ENCODE measurements around the gene STAT3. TPM values are rescaled to one million over a fixed set of nuclear protein-coding genes. Genes with fewer than 3 reads are reported as not detected.

Gene STAT3
- total and polyA plus RNA-seq, 2 donors from 2014 or later = 55.6 to 327 TPM

DNA sequence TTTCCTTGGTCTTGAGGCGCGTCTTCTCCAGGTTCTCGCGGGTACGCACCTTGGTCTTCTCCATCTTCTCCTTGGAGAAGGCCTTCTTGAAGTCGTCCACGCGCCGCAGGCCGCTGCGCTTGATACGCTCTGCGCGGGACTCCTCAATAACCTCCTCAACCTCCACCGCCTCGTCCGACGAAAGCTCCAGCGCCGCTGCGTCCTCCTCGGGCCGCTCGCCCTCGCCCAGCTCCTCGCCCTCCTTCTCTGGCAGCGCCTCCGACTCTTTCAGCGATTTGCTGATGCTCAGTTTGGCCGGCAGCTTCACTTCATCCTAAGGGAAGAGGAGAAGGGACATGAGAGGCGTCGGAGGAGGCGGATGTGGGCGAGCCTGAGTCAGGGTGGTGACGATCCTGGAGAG is 16.8 kb upstream of the STAT3 start:
- intact Hi-C loops (cut with DNase I) = loop anchor here (5.0 kb wide), 1 partner anchor 88 kb away; no protein-coding TSS in a partner anchor
- no peaks in the 10 kb centered on the region for H3K9me3 ChIP-seq (ENCODE audit: control insufficient read depth in 2 of 3, insufficient read depth in 1 of 3, low read length in 3 of 3)
- no peak overlapping the region for H3K27ac ChIP-seq (ENCODE audit: low read depth in 2 of 2, low read length in 2 of 2)
- no peaks in the 10 kb centered on the region for H3K27me3 ChIP-seq (ENCODE audit: control insufficient read depth, insufficient read depth, low read length)
- H3K36me3 ChIP-seq (ENCODE audit: control insufficient read depth in 2 of 3, insufficient read depth in 3 of 3, low read length in 3 of 3) = peaks cover 0 to 2% (median 0%) of the 10 kb centered on the region in 3 donors
- TF ChIP-seq, protein P1, sequence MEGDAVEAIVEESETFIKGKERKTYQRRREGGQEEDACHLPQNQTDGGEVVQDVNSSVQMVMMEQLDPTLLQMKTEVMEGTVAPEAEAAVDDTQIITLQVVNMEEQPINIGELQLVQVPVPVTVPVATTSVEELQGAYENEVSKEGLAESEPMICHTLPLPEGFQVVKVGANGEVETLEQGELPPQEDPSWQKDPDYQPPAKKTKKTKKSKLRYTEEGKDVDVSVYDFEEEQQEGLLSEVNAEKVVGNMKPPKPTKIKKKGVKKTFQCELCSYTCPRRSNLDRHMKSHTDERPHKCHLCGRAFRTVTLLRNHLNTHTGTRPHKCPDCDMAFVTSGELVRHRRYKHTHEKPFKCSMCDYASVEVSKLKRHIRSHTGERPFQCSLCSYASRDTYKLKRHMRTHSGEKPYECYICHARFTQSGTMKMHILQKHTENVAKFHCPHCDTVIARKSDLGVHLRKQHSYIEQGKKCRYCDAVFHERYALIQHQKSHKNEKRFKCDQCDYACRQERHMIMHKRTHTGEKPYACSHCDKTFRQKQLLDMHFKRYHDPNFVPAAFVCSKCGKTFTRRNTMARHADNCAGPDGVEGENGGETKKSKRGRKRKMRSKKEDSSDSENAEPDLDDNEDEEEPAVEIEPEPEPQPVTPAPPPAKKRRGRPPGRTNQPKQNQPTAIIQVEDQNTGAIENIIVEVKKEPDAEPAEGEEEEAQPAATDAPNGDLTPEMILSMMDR (IDR thresholded peaks at IDR 0.05; ENCODE audit: borderline replicate concordance, extremely low read depth, insufficient read depth) = no peak
- H3K4me3 ChIP-seq (ENCODE audit: low read length in 3 of 3) = no peak overlapping the region
- DNase-seq = no peak
- H3K4me1 ChIP-seq (ENCODE audit: control insufficient read depth in 2 of 3, insufficient read depth in 2 of 3, low read depth in 1 of 3, low read length in 3 of 3) = peaks cover 0 to 15% (median 5%) of the 10 kb centered on the region in 3 donors
- no peak overlapping the region for H3K9ac ChIP-seq (ENCODE audit: low read length in 3 of 3)
- FAIRE-seq = no peak

- DNase-seq (no peak), FAIRE-seq (no peak)
These were observed 16.2 kb upstream of the STAT3 start for GRCh38 chr17:42404326-42405055.

GRCh38 chr17:42403150-42403549 is 14.9 kb upstream of the STAT3 start:
- Histone ChIP-seq H3K9me3 (ENCODE audit: control insufficient read depth in 2 of 3, insufficient read depth in 1 of 3, low read length in 3 of 3) (no peaks in the 10 kb centered on the region), H3K36me3 (ENCODE audit: control insufficient read depth in 2 of 3, insufficient read depth in 3 of 3, low read length in 3 of 3) (peaks cover 0 to 2% (median 0%) of the 10 kb centered on the region in 3 donors), H3K9ac (ENCODE audit: low read length in 3 of 3) (no peak overlapping the region), H3K27ac (ENCODE audit: low read depth in 2 of 2, low read length in 2 of 2) (no peak overlapping the region), H3K27me3 (ENCODE audit: control insufficient read depth, insufficient read depth, low read length) (no peaks in the 10 kb centered on the region), H3K4me3 (ENCODE audit: low read length in 3 of 3) (no peak overlapping the region), H3K4me1 (ENCODE audit: control insufficient read depth in 2 of 3, insufficient read depth in 2 of 3, low read depth in 1 of 3, low read length in 3 of 3) (peaks cover 0 to 15% (median 5%) of the 10 kb centered on the region in 3 donors)
- intact Hi-C loops (cut with DNase I) = no loop called here
- DNase-seq (peak in 1 of 5 donors; percentile 23), FAIRE-seq (no peak)
- TF ChIP-seq, protein P1 (IDR thresholded peaks at IDR 0.05; ENCODE audit: borderline replicate concordance, extremely low read depth, insufficient read depth) = peak; percentile 34

More at GRCh38 chr17:42404326-42405055, 16.2 kb upstream of the STAT3 start:
- no peak overlapping the region for H3K4me3 ChIP-seq (ENCODE audit: low read length in 3 of 3)
- H3K27me3 ChIP-seq (ENCODE audit: control insufficient read depth, insufficient read depth, low read length) = no peaks in the 10 kb centered on the region
- no peak overlapping the region for H3K9ac ChIP-seq (ENCODE audit: low read length in 3 of 3)
- peaks cover 0 to 15% (median 5%) of the 10 kb centered on the region in 3 donors for H3K4me1 ChIP-seq (ENCODE audit: control insufficient read depth in 2 of 3, insufficient read depth in 2 of 3, low read depth in 1 of 3, low read length in 3 of 3)
- no peaks in the 10 kb centered on the region for H3K9me3 ChIP-seq (ENCODE audit: control insufficient read depth in 2 of 3, insufficient read depth in 1 of 3, low read length in 3 of 3)
- intact Hi-C loops (cut with DNase I) = loop anchor here (5.0 kb wide), 1 partner anchor 87 kb away; no protein-coding TSS in a partner anchor
- H3K27ac ChIP-seq (ENCODE audit: low read depth in 2 of 2, low read length in 2 of 2) = no peak overlapping the region
- H3K36me3 ChIP-seq (ENCODE audit: control insufficient read depth in 2 of 3, insufficient read depth in 3 of 3, low read length in 3 of 3) = peaks cover 0 to 2% (median 0%) of the 10 kb centered on the region in 3 donors
- TF ChIP-seq, protein P1 (IDR thresholded peaks at IDR 0.05; ENCODE audit: borderline replicate concordance, extremely low read depth, insufficient read depth) = no peak

Measured in kidney (tissue), 14 donors.